Measurements from ENCODE around the gene COL28A1.

- TF ChIP-seq SP1 (CRISPR knock-in tag; conservative IDR thresholded peaks at IDR 0.05) (no peak), ZNF263 (CRISPR knock-in tag; IDR thresholded peaks at IDR 0.05; ENCODE audit: low read depth) (no peak), NFATC4 (CRISPR knock-in tag; IDR thresholded peaks at IDR 0.05) (no peak), CTCF (IDR thresholded peaks at IDR 0.05) (no peak), IRF1 (CRISPR knock-in tag; IDR thresholded peaks at IDR 0.05) (no peak), ZNF232 (CRISPR knock-in tag; IDR thresholded peaks at IDR 0.05) (no peak), CREB1 (CRISPR knock-in tag; IDR thresholded peaks at IDR 0.05) (no peak), CREM (CRISPR knock-in tag; IDR thresholded peaks at IDR 0.05) (no peak)
These were observed 51.6 kb downstream of the COL28A1 start for GRCh38 chr7:7484072-7484471.
